Keratinocyte (primary cell): ENCODE measurements around the gene TBC1D14. TPM values are rescaled to one million over a fixed set of nuclear protein-coding genes. Genes with fewer than 3 reads are reported as not detected.
A peak's percentile ranks its signal among the peaks of the same experiment; 100 is the strongest.

Source experiments
- DNase-seq: peaks from one replicate; pipeline ENCODE4 v3.0.0-alpha.2; 2011; ENCODE audit warnings: low read depth, missing footprints, low spot score
- FAIRE-seq: peaks from 2 replicates; lab custom pipeline; 2011; peaks lifted over from hg19 to GRCh38; lab: Jason Lieb, UNC
- H2AFZ ChIP-seq: 2 replicates; pipeline ENCODE4 v1.6.0; 2012; ENCODE audit warnings: low read length, control low read depth, inconsistent platforms; ENCODE audit not compliant: control insufficient read depth
- H3K27ac ChIP-seq: 2 replicates; pipeline ENCODE4 v1.5.1; 2011; ENCODE audit warnings: low read length; ENCODE audit not compliant: control insufficient read depth, insufficient read depth
- H3K27me3 ChIP-seq: 3 replicates; pipeline ENCODE4 v1.6.0; 2011; ENCODE audit warnings: low read length; ENCODE audit not compliant: control insufficient read depth, insufficient read depth; ENCODE audit errors: extremely low read depth
- H3K36me3 ChIP-seq, 2 experiments: 2 replicates in 1 of 2; 3 replicates in 1 of 2; pipeline ENCODE4 v1.5.1; 2011; ENCODE audit warnings: low read length in 2 of 2, mild to moderate bottlenecking in 1 of 2; ENCODE audit not compliant: control insufficient read depth in 2 of 2, insufficient read depth in 2 of 2; ENCODE audit errors: extremely low read depth in 1 of 2
- H3K4me1 ChIP-seq: 3 replicates; pipeline ENCODE4 v1.5.1; 2011; ENCODE audit warnings: low read length; ENCODE audit not compliant: control insufficient read depth, insufficient read depth; ENCODE audit errors: extremely low read depth
- H3K4me2 ChIP-seq: 3 replicates; pipeline ENCODE4 v1.6.0; 2011; ENCODE audit warnings: low read depth, low read length; ENCODE audit not compliant: control insufficient read depth, insufficient read depth; ENCODE audit errors: extremely low read depth
- H3K4me3 ChIP-seq, 3 experiments: fragments of 200-600 bp in 1 of 3; sonication (generic) in 1 of 3; 2 replicates in 2 of 3; 3 replicates in 1 of 3; pipeline ENCODE4 v1.5.1; 2011 to 2016; ENCODE audit warnings: low read length in 3 of 3, mild to moderate bottlenecking in 3 of 3, control low read depth in 2 of 3, inconsistent platforms in 1 of 3, low read depth in 1 of 3, mixed read lengths in 1 of 3, mixed run types in 1 of 3, moderate library complexity in 1 of 3; ENCODE audit not compliant: control insufficient read depth in 2 of 3, insufficient read depth in 2 of 3; ENCODE audit errors: extremely low read depth in 1 of 3
- H3K79me2 ChIP-seq: 2 replicates; pipeline ENCODE4 v1.6.0; 2012; ENCODE audit warnings: low read length; ENCODE audit not compliant: control insufficient read depth, insufficient read depth
- H3K9ac ChIP-seq: 3 replicates; pipeline ENCODE4 v1.6.0; 2011; ENCODE audit warnings: low read length; ENCODE audit not compliant: control insufficient read depth, insufficient read depth; ENCODE audit errors: extremely low read depth
- H3K9me1 ChIP-seq: 3 replicates; pipeline ENCODE4 v1.6.0; 2011; ENCODE audit warnings: low read length; ENCODE audit not compliant: control insufficient read depth, insufficient read depth; ENCODE audit errors: extremely low read depth
- H3K9me3 ChIP-seq: 2 replicates; pipeline ENCODE4 v1.5.1; 2012; ENCODE audit warnings: low read depth, low read length; ENCODE audit not compliant: control insufficient read depth
- H4K20me1 ChIP-seq: 3 replicates; pipeline ENCODE4 v1.6.0; 2011; ENCODE audit warnings: low read length; ENCODE audit not compliant: control insufficient read depth, insufficient read depth; ENCODE audit errors: extremely low read depth
- CTCF ChIP-seq, 3 experiments: IDR thresholded peaks in 1 of 3; conservative IDR thresholded peaks in 1 of 3; optimal IDR thresholded peaks in 1 of 3; 2 replicates in 2 of 3; 3 replicates in 1 of 3; pipeline versions ENCODE3 to v1.5.1; 2011; ENCODE audit warnings: low read length in 3 of 3, mild to moderate bottlenecking in 3 of 3, moderate library complexity in 2 of 3, control low read depth in 1 of 3, inconsistent platforms in 1 of 3; ENCODE audit not compliant: insufficient read depth in 2 of 3; ENCODE audit errors: extremely low read depth in 1 of 3
- EZH2 ChIP-seq: IDR thresholded peaks from one replicate; pipeline ENCODE4 v1.6.1; 2012; ENCODE audit warnings: inconsistent platforms, mild to moderate bottlenecking, low read length, moderate library complexity
- dilution Hi-C: fragments of 300-500 bp; cut with MboI; formaldehyde crosslinking; loops from one replicate; pipeline ENCODE4 v1.7.0; 2020; ENCODE audit warnings: low sequenced_read_pairs; ENCODE audit not compliant: extremely low pct_ligation_motif_present
- polyA plus RNA-seq, 5 experiments: library from polyadenylated mRNA; depleted of rRNA in 3 of 5; stranded (reverse) in 3 of 5; stranded (forward) in 1 of 5; unstranded in 1 of 5; fragments of >200 nt; gene quantifications; 1 replicate in 1 of 5; 2 replicates in 3 of 5; 3 replicates in 1 of 5; pipeline versions ENCODE4 v1.2.1 to v1.2.3, GENCODE V29; 2011 to 2012; ENCODE audit warnings: missing spikeins in 2 of 5, low read depth in 1 of 5, low replicate concordance in 1 of 5

Gene TBC1D14
- polyA plus RNA-seq, 1 donor (not counting 4 experiments of a cell fraction or from before 2014, with no cell fraction given), result 55.1 TPM

DNA sequence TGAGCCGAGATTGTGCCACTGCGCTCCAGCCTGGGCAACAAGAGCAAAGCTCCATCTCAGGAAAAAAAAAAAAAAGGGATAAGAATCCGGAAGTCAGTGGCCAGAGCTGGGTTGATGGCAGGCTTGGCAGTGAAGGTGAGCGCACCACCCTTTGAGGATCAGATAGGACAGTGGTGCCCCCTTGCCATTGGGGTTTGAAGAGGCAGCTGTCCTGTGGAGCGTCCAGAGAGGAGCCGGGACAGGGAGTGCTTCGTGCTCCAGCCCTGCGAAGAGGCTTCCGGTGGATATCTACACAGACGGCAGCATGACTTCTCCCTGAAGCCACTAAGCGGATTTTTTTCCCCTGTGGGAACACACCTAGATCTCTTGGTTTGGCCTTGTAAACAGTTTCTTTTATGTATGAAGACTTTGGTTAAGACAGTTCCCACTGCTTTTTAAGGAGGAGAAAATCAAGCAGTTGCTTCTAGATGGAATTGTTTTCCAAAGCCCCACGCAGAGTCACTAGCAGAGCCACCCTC, 6.5 kb downstream of the TBC1D14 start:
- peak overlapping the region; percentile 50 for H3K4me2 ChIP-seq
- DNase-seq (no peak), FAIRE-seq (no peak)
- no peak overlapping the region for H2AFZ ChIP-seq
- no peaks in the 10 kb centered on the region for H3K36me3 ChIP-seq
- peaks cover 9% of the 10 kb centered on the region for H3K4me1 ChIP-seq
- no peaks in the 10 kb centered on the region for H4K20me1 ChIP-seq
- H3K9me1 ChIP-seq, result no peaks in the 10 kb centered on the region
- H3K79me2 ChIP-seq, result no peaks in the 10 kb centered on the region
- no peak overlapping the region for H3K27ac ChIP-seq
- dilution Hi-C loops, result no loop called here
- no peak overlapping the region for H3K4me3 ChIP-seq
- no peaks in the 10 kb centered on the region for H3K27me3 ChIP-seq
- no peak for TF ChIP-seq EZH2
- no peak for TF ChIP-seq CTCF (optimal IDR thresholded peaks at IDR 0.05 in 1 of 3, IDR thresholded peaks at IDR 0.05 in 1 of 3, conservative IDR thresholded peaks at IDR 0.05 in 1 of 3; ENCODE audit: extremely low read depth in 1 of 3, insufficient read depth in 2 of 3, low read length in 3 of 3)
- no peak overlapping the region for H3K9ac ChIP-seq
- H3K9me3 ChIP-seq, result no peaks in the 10 kb centered on the region

DNA sequence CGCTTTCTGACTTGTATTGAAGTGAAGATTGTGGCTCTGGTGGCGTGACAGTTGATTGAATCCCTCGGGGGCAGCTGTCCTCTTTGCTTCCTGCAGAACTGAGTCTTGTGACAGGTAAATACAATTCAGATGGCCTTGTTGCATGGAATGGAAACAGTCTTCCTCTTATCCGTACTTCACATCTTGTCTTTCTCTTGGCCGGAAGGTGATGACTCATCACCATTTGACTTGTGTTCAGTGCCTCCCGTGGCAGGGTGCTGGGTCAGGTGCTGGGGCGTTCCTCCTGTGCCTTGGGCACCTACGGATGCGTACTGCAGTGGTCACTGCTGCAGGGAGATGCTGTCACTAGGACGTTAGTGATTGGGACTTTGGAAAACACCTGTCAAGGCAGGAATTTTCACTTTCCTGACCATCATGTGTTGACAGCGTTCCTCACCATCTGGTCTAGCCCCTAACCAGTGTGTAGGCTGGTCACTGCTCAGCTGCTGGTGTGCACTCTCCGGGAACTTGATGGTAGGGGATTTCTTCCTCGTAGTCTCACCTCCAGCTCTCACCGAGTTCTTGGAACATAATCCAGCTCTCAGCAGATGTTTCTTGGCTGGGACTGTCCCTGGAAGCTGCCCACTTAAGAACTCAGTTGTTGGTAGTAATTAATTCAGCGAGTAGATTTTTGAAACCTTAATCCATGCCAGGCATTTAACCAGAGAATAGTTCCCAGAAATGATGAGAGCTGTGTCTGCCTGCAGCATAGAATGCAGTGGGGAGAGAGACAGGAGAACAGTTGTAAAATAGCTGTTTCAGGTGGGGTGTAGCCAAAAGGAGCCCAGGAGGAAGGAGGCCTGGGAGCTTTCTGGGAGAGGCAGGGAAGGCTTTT, 7.2 kb downstream of the TBC1D14 start:
- Histone ChIP-seq H3K79me2 (no peaks in the 10 kb centered on the region), H3K27me3 (no peaks in the 10 kb centered on the region), H3K4me3 (no peak overlapping the region), H4K20me1 (no peaks in the 10 kb centered on the region), H3K4me2 (peak overlapping the region; percentile 50), H3K9me1 (no peaks in the 10 kb centered on the region), H3K36me3 (no peaks in the 10 kb centered on the region), H3K9me3 (no peaks in the 10 kb centered on the region), H2AFZ (no peak overlapping the region), H3K4me1 (peaks cover 9% of the 10 kb centered on the region), H3K9ac (no peak overlapping the region), H3K27ac (no peak overlapping the region)
- dilution Hi-C loops, result no loop called here
- TF ChIP-seq CTCF (optimal IDR thresholded peaks at IDR 0.05 in 1 of 3, IDR thresholded peaks at IDR 0.05 in 1 of 3, conservative IDR thresholded peaks at IDR 0.05 in 1 of 3; ENCODE audit: extremely low read depth in 1 of 3, insufficient read depth in 2 of 3, low read length in 3 of 3) (no peak), EZH2 (no peak)
- DNase-seq (peak; percentile 26), FAIRE-seq (peak; percentile 79)
